DMS53 treated with DMSO at 0.1 percent for 48 hours (cell line): ENCODE measurements around the gene TSC22D1.

Experiments
- DNase-seq: peaks from one replicate; lab custom pipeline; 2025; ENCODE audit not compliant: unreplicated experiment; lab: John Stamatoyannopoulos, UW

Gene TSC22D1

DNA sequence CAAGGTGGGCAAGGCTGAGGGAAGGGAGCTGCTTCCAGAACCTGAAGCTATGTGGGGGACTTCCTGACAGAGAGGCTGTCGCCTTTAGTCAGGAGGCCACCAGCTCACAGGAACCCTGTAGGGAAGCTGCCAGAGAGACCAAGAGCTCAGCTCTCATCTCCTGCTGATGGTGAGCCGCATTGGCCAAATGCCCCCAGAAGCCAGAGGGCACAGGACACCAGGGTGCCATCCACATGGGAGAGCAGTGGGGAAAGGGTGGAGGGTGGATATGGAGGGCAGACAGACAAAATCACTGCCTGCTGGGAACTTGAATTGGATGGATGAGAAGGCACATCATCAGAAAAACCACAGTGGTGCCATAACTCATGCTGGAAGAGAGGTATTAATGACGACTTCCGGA, 166.5 kb downstream of the TSC22D1 start:
- DNase-seq, result no peak

GRCh38 chr13:44407891-44408290, 168.2 kb downstream of the TSC22D1 start:
- DNase-seq, result no peak

GRCh38 chr13:44407379-44407778, 168.8 kb downstream of the TSC22D1 start:
- no peak for DNase-seq

DNA sequence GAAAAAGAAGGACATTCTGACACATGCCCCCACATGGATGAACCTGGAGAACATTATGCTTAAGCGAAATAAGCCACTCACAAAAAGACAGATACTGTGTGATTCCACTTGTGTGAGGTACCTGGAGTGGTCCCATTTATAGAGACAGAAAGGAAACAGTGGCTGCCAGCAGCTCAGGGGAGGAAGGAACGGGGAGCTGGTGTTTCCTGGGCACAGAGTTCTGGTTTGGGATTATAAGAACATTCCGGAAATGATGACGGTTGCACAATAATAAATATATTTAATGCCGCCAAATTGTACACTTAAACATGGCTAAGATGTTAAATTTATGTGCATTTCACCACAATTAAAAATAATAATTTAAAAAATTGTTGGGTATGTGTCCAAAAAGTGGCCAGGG, 169.5 kb downstream of the TSC22D1 start:
- DNase-seq, result no peak

- peak; percentile 63 for DNase-seq
These were observed 171.6 kb downstream of the TSC22D1 start for GRCh38 chr13:44404261-44405132.

DNA sequence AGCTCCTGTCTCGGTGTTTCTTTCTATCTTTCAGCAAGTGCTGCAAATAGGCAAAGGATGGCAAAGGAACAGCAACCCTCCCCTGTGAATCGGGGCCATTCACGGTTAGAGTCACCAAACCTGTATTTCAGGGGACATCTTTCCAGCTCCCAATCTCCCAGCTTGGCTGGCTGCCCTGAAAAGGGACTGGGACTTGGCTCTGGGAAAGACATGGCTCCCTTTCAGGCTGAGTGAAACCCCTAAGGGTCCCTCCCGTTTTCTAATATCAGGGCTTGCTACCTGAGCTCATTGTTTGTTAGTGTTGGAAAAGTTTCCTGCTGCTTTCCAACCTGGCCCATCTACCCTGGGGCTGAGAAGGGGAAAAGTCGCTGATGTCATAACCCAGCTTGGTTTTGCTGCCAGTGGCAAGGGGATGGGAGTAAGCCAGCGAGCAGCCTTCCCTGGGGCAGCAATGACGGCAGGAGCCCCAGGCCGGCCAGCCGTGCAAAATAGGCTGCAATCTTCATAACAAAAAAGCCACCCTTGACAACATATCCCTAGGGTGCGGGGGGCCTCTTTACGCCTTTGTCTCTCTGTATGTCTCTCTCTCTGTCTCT, 172.6 kb downstream of the TSC22D1 start:
- DNase-seq, result no peak

DNA sequence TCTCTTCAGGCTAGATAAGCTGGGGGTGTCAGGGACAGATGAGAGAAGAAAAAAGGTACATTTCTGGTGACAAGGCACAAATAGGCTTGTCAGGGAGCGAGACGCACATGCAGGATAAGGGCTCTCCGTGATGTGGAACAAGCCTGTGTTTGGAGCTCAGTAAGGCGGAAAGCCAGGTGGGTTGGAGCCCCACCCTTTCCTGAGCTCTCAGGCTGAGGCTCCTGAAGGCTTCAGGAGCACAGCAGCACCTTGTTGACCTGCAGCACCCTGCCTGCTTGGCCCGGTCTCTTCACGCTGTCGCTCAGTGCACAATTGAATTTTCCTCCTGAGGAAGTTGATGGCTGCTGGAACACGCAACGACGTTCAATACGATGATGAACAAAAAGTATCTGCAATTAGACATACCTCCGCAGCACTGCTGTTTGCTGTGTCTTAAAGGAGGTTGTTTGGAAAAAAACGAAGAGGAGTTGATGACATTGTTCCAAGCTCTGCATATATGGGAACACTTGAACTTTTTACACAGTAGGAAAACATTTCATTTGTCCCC, 173.2 kb downstream of the TSC22D1 start:
- DNase-seq, result no peak

DNA sequence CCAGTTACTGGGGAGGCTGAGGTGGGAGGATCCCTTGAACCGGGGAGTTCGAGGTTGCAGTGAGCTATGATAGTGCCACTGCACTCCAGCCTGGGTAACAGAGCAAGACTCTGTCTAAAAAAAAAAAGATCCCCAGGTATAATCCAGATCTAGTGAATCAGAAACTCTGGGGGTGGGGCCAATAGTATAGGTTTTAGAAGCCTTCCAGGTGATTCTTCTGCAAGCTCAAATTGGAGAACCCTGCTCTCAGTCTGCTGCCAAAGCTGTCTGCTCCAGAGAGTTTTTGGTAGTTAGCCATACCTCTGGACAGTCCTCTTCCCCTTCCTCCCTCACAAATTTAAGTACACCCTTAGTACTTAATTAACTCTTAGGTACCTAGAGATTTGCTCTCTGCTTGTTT, 174.6 kb downstream of the TSC22D1 start:
- no peak for DNase-seq

- no peak for DNase-seq
These were observed 175.4 kb downstream of the TSC22D1 start for GRCh38 chr13:44400736-44401135.

- DNase-seq, result no peak
These were observed 177.1 kb downstream of the TSC22D1 start for GRCh38 chr13:44399074-44399473.

- DNase-seq, result no peak
These were observed 177.5 kb downstream of the TSC22D1 start for GRCh38 chr13:44398606-44399005.

- DNase-seq, result no peak
These were observed 178.3 kb downstream of the TSC22D1 start for GRCh38 chr13:44397766-44398223.

- DNase-seq, result no peak
These were observed 179.2 kb downstream of the TSC22D1 start for GRCh38 chr13:44396701-44397580.

DNA sequence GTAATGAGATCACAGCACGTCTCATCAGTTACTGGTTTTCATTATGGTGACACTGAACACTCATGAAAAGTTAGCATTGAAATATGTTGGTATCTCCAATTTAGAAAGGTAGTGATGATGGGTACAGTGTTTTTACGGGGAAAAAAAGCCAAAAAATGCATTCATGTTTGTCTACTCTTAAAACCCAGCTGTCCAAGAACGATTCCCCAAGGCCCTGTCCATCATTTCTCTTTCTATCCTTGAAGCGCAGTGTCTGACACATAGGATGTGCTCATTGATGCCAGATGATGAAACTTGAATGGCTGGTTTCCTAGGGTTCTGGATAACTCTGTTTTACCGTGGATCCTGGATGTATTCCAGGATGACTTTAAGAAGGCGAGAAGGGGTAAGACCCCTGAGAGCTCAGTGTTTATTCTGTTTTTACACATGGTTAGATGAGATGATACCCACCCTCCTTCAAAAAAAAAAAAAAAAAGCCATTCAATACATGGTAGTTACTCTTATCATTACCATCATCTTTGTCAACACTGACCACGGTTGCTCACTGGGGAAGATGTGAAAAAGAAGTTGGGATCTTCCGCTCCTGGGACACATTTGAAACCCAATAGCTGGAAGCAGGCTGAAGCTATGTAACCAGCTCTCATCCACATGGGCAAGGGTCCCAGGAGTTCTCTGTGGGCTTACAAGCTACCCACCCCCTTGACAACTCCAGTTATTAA, 180.0 kb downstream of the TSC22D1 start:
- no peak for DNase-seq

GRCh38 chr13:44394658-44395057, 181.5 kb downstream of the TSC22D1 start:
- no peak for DNase-seq

DNA sequence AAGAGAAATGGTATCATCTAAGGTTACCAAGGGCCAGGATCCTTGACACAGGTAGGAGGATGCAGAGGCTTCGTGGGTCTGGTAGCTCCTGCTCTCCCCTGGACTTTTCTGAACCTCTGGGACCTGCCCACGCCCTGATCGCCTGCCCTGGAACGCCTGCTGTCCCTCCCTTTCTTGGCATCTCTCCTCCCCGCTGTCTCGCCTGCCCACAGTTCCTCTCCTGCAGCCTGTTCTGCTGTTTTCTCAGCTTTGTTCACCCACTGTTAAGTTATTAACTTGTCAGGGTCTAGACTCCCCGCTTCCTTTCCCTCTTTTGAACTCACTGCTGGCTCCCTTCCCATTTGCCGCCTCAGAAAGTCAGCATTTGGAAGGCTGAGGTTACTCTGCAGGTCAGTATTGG, 182.7 kb downstream of the TSC22D1 start:
- DNase-seq, result no peak

- no peak for DNase-seq
These were observed 186.3 kb downstream of the TSC22D1 start for GRCh38 chr13:44389876-44390275.

- no peak for DNase-seq
These were observed 187.0 kb downstream of the TSC22D1 start for GRCh38 chr13:44389060-44389666.

DNA sequence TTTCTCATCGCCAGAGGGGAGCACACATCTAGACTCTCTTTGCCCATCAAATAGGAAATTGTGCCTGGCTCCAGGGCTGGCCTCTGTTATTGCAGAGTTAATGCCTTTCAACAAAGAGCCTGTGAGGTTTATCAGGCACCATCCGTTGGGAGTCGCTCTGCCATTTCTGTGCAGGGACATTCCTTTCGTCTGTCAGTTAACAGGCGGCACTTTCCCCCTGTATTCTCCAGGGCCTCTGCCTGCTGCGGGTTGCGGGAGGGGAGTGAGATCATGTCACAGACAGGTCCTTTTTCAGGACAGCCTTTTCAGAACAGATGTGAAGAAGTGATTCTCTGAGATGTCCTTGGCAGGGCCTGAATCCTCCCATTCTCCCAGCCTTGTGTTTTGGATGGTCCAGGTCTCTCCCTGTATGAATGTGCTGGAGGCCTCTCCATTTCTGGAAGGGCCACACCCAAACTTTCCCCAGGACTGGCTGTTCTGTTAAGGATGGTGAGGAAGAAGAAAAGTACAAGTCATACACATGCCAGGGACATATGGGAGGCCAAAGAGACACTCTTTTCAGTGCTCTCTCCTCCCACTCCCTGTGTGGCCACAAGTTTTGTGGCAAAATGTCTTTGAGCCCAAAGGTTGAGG, 187.6 kb downstream of the TSC22D1 start:
- no peak for DNase-seq
